WERI-Rb-1 (cell line): ENCODE measurements around the gene RBM7.

Source experiments
- DNase-seq: peaks from one replicate; pipeline ENCODE4 v3.0.0-alpha.2; 2020
- H3K27ac ChIP-seq: fragments of 250-450 bp; sonication (Bioruptor Pico); 2 replicates; pipeline ENCODE4 v1.5.1; 2020; ENCODE audit warnings: mild to moderate bottlenecking, moderate library complexity
- H3K27me3 ChIP-seq: fragments of 250-450 bp; sonication (Bioruptor Pico); 2 replicates; pipeline ENCODE4 v1.5.1; 2021; ENCODE audit warnings: mild to moderate bottlenecking, low read depth, moderate library complexity; ENCODE audit not compliant: insufficient read depth, severe bottlenecking
- H3K36me3 ChIP-seq: fragments of 250-450 bp; sonication (Bioruptor Pico); 2 replicates; pipeline ENCODE4 v1.5.1; 2020; ENCODE audit warnings: mild to moderate bottlenecking, moderate library complexity
- H3K4me3 ChIP-seq: 2 replicates; pipeline ENCODE4 v1.5.1; 2011; ENCODE audit warnings: low read depth, mild to moderate bottlenecking, control low read depth, low read length
- H3K9me3 ChIP-seq: fragments of 250-450 bp; sonication (Bioruptor Pico); 2 replicates; pipeline ENCODE4 v1.5.1; 2021; ENCODE audit warnings: mild to moderate bottlenecking, moderate library complexity; ENCODE audit not compliant: severe bottlenecking
- TF ChIP-seq, protein P1 (sequence below): IDR thresholded peaks from 2 replicates; pipeline ENCODE4 v1.5.1; 2011; ENCODE audit warnings: low read depth, mild to moderate bottlenecking, control low read depth, inconsistent platforms, low read length

RBM7 gene

DNA sequence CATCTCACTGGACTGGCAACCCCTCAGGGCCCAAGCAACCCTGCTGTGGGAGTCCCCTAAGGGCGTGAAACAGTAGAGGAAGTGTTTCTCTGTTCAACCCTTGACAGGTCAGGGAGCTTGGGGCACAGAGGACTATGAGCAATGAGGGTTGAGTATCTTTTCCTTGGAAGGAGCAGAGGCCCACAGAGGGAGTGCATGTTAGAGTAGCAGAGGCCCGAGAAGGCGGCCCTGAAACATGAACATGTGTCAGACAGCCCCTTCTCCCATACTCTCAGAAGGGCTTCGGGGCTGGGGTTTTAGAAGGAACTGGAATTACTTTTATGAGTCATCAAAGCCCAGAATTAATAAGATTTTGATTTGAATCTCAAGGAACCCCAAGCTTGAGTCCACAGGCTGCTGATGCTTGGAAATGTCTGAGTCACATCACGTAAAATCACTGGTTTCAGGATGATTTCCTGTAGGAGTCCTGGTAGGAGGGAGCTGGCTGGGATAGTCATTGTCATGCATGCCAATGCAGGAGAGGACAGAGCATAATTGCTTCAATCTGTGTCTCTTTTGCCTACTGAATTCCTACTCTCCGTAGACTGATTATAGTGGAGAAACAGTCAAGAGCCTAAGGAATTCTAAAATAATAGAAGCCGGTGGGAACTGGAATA, 22.7 kb upstream of the RBM7 start:
- Histone ChIP-seq H3K36me3 (no peaks in the 10 kb centered on the region), H3K4me3 (no peak overlapping the region), H3K27me3 (no peaks in the 10 kb centered on the region), H3K9me3 (no peaks in the 10 kb centered on the region), H3K27ac (no peak overlapping the region)
- no peak for DNase-seq
- TF ChIP-seq, protein P1, sequence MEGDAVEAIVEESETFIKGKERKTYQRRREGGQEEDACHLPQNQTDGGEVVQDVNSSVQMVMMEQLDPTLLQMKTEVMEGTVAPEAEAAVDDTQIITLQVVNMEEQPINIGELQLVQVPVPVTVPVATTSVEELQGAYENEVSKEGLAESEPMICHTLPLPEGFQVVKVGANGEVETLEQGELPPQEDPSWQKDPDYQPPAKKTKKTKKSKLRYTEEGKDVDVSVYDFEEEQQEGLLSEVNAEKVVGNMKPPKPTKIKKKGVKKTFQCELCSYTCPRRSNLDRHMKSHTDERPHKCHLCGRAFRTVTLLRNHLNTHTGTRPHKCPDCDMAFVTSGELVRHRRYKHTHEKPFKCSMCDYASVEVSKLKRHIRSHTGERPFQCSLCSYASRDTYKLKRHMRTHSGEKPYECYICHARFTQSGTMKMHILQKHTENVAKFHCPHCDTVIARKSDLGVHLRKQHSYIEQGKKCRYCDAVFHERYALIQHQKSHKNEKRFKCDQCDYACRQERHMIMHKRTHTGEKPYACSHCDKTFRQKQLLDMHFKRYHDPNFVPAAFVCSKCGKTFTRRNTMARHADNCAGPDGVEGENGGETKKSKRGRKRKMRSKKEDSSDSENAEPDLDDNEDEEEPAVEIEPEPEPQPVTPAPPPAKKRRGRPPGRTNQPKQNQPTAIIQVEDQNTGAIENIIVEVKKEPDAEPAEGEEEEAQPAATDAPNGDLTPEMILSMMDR: no peak

DNA sequence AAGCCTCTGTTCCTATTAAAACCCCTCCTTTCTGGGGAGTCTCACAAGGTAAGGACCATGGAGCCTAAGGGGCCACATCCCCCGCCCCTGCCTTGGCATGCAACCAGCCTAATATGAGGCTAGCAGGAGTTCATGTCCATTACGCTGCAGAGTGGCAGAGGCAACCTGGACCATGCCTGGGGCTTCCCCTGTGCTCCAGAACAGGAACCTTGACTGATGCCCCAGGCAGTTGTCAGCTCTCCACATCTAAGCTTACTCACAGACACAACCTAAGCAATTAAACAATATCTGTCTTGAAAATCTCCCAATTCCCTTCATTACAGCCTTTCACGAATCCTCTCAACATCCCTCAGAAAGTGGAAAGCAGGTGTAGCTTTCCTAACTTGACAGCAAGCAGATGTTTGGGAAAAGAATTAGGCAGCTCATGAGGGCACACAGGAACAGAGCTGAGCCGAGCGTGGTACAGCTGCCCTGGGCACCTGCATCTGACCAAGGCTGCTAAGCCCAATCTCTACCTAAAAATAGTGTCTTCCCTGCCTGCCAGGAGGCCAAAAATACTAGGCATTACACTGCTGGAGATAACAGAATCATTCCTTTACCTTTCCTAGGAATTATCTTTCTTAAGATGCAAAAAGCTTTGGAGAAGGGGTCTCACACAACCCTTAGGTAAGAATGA, 20.9 kb upstream of the RBM7 start:
- no peak overlapping the region for H3K27ac ChIP-seq
- H3K4me3 ChIP-seq: no peak overlapping the region
- peaks cover 3% of the 10 kb centered on the region for H3K9me3 ChIP-seq
- no peaks in the 10 kb centered on the region for H3K36me3 ChIP-seq
- DNase-seq: no peak
- H3K27me3 ChIP-seq: no peaks in the 10 kb centered on the region
- TF ChIP-seq, protein P1: no peak

GRCh38 chr11:114382509-114382908, 18.0 kb upstream of the RBM7 start:
- TF ChIP-seq, protein P1: no peak
- H3K27ac ChIP-seq: no peak overlapping the region
- H3K27me3 ChIP-seq: no peaks in the 10 kb centered on the region
- H3K4me3 ChIP-seq: no peak overlapping the region
- DNase-seq: no peak
- no peaks in the 10 kb centered on the region for H3K36me3 ChIP-seq
- peaks cover 3% of the 10 kb centered on the region for H3K9me3 ChIP-seq

DNA sequence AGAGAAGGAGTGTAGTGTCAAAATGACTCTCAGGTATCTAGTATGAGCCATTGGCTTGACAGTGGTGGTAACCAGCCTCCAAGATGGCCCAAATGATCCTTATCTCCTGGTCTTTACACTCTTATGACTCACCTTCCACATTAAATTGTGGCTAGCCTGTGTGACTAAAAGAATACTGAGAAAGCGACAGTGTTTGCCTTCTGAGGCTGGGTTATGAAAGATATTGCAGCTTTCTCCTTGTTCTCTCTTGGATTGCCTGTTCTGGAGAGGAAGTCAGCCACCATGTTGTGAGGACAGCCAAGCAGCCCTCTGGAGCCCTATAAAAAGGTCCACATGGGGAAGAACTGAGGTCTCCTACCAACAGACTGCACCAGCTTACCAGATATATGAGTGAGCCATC, 16.0 kb upstream of the RBM7 start:
- peaks cover 3% of the 10 kb centered on the region for H3K9me3 ChIP-seq
- TF ChIP-seq, protein P1: no peak
- no peak overlapping the region for H3K27ac ChIP-seq
- H3K27me3 ChIP-seq: no peaks in the 10 kb centered on the region
- DNase-seq: no peak
- no peak overlapping the region for H3K4me3 ChIP-seq
- H3K36me3 ChIP-seq: no peaks in the 10 kb centered on the region

- no peaks in the 10 kb centered on the region for H3K27me3 ChIP-seq
- no peak overlapping the region for H3K4me3 ChIP-seq
- no peak for DNase-seq
- TF ChIP-seq, protein P1: no peak
- H3K36me3 ChIP-seq: no peaks in the 10 kb centered on the region
- peaks cover 3% of the 10 kb centered on the region for H3K9me3 ChIP-seq
- no peak overlapping the region for H3K27ac ChIP-seq
Observed at GRCh38 chr11:114386131-114386530, 14.3 kb upstream of the RBM7 start.
